HG03175 (cell line): ENCODE measurements around the gene CLDN24.

Experiments
- ATAC-seq: cut with Tn5 transposase; IDR thresholded peaks from one replicate; pipeline ENCODE4 v1.9.1; 2021; ENCODE audit warnings: mild to moderate bottlenecking, moderate library complexity; ENCODE audit not compliant: unreplicated experiment

Gene CLDN24

GRCh38 chr4:183322326-183322725 lies at the start of gene CLDN24:
Gene CLDN24, minus strand, starts transcription at chr4:183322426. Its CDS starts 0 bp downstream, at chr4:183322426.
- no peak for ATAC-seq

GRCh38 chr4:183370786-183371185 lies 48.6 kb upstream of the CLDN24 start:
- no peak for ATAC-seq

- no peak for ATAC-seq
Measured at GRCh38 chr4:183369073-183369472, 46.8 kb upstream of the CLDN24 start.

- ATAC-seq, result no peak
Measured at GRCh38 chr4:183366206-183366835, 44.1 kb upstream of the CLDN24 start.

GRCh38 chr4:183364025-183364424 lies 41.8 kb upstream of the CLDN24 start:
- no peak for ATAC-seq

GRCh38 chr4:183362916-183363542 lies 40.8 kb upstream of the CLDN24 start:
- ATAC-seq, result no peak

GRCh38 chr4:183362036-183362435 lies 39.8 kb upstream of the CLDN24 start:
- ATAC-seq, result no peak

GRCh38 chr4:183360161-183360919 lies 38.1 kb upstream of the CLDN24 start:
- no peak for ATAC-seq

- ATAC-seq, result no peak
Measured at GRCh38 chr4:183358215-183358755, 36.1 kb upstream of the CLDN24 start.

GRCh38 chr4:183356931-183357675 lies 34.9 kb upstream of the CLDN24 start:
- no peak for ATAC-seq

- ATAC-seq, result no peak
Measured at GRCh38 chr4:183356173-183356830, 34.1 kb upstream of the CLDN24 start.

GRCh38 chr4:183355405-183355804 lies 33.2 kb upstream of the CLDN24 start:
- no peak for ATAC-seq

- no peak for ATAC-seq
Measured at GRCh38 chr4:183354219-183354618, 32.0 kb upstream of the CLDN24 start.

GRCh38 chr4:183353557-183353956 lies 31.3 kb upstream of the CLDN24 start:
- no peak for ATAC-seq

GRCh38 chr4:183352546-183352945 lies 30.3 kb upstream of the CLDN24 start:
- ATAC-seq, result no peak

- no peak for ATAC-seq
Measured at GRCh38 chr4:183350317-183351071, 28.3 kb upstream of the CLDN24 start.

- ATAC-seq, result no peak
Measured at GRCh38 chr4:183349673-183350072, 27.4 kb upstream of the CLDN24 start.

- no peak for ATAC-seq
Measured at GRCh38 chr4:183348706-183349659, 26.8 kb upstream of the CLDN24 start.

- no peak for ATAC-seq
Measured at GRCh38 chr4:183348136-183348535, 25.9 kb upstream of the CLDN24 start.
